Activated T-cell treated with anti-CD3 and anti-CD28 coated beads for 24 hours (primary cell): ENCODE data around the gene EIF2B2.
"Not testable (repeated sequence)": the region's sequence is repeated elsewhere in the genome, so short reads cannot be mapped to it uniquely, and the experiment has no call there.

ENCODE experiments used
- DNase-seq: peaks from one replicate; pipeline ENCODE4 v3.0.0-alpha.2; 2020; ENCODE audit warnings: low read depth

EIF2B2 gene

GRCh38 chr14:74974364-74975058 lies 28.2 kb upstream of the EIF2B2 start:
- no peak for DNase-seq

DNA sequence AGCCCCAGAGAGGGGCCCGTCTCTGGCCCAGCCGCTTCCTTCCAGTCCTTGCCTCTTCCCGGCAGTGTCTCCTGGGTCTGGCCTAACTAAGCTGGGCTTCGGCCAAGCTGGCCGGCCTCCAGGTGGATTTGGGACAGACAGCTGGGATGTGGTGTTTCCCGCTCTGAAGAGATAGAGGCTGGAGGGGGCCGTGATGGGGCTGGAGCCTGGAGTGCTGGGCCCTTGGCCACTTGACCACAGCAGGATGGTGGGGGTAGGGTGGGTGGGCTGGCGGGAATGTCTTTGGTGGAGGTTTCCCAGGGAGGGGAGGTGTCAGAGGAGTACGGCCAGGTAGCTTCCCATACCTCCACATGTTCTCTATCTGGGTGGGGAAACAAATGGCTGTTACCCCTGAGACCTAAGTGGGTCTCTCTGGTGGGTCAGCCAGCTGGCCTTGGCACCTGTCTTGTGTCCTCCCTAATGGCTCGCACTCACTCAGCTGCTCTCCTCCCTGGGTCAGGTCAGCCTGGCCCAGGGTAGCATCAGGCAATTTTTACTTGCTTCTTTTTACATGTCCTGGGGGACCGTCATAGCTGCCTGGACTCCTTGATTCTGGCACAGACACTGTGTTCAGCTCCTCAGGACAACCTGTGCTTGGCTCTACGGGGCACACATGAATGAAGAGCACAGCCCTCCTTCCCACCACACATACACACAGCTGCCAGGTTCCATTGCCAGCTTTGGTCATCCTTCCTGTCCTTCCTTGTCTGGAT lies 27.5 kb upstream of the EIF2B2 start:
- no peak for DNase-seq

DNA sequence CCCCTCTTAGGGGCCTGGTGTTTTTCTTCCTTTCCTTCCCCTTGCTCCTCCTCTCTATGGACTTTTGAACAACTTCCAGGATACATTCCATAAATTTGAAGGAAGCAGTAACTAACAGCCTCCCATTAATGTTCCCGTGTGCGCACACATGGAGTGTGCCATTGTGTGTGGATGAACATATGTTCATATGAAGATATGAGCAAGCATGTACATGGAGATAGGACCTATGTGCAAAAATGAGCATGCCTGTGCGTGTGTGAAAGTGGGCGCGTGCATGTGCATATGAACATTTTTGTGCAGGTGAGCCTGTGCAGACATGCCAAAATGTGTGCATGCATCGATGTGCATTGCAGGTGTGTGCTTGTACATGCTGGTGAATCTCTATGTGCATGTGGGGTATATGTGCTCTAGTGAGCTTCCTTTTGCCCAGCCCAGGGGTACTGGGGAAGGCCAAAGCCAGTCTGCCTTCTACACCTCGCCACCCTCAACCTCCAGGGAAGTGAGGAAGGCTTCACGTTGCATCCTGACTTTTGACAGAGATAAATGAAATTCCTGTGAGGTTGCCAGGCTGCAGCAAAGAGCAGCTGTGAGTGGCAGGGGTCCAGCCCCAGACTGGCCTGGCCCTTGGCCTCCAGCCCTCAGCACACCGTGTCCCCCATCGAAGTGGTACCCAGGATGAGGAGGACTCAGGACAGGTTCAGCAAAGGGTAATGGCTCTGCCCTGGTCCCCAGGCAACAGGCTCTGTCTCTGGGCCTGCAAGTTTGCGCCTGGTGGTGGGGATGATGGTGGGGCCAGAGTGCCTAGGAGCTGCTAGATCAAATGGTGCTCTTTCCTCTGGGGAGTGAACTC lies 26.2 kb upstream of the EIF2B2 start:
- DNase-seq = no peak

GRCh38 chr14:74977164-74977900 lies 25.4 kb upstream of the EIF2B2 start:
- no peak for DNase-seq

- DNase-seq = no peak
These were observed 24.8 kb upstream of the EIF2B2 start for GRCh38 chr14:74977901-74978385.

DNA sequence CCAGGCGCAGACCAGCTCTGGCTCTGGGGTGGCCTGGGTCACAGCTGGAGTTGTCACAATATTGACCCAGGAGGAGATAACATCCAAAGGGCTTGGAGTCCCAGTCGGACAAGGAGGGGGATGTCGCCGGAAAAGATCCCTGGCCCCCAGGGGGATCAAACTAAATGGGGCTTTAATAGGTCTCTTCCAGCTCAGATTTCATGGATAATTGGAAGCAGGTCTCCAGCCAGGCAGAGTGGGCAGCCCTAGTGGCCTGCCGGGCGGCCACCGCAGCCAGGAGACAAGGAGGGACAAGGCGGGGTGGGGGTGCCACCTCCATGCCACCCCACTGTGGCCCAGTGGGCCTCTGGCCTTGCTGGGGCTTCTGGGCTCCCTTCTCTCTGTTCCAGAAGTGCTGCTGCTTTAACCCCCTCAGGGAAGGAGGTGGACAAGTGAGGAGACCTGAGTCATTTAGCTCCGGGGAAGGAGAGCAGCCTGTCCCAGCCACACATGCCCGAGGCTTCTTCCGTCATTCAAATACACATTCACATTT lies 24.2 kb upstream of the EIF2B2 start:
- DNase-seq = no peak

- no peak for DNase-seq
These were observed 23.7 kb upstream of the EIF2B2 start for GRCh38 chr14:74979029-74979428.

GRCh38 chr14:74979442-74980397 lies 23.0 kb upstream of the EIF2B2 start:
- no peak for DNase-seq

DNA sequence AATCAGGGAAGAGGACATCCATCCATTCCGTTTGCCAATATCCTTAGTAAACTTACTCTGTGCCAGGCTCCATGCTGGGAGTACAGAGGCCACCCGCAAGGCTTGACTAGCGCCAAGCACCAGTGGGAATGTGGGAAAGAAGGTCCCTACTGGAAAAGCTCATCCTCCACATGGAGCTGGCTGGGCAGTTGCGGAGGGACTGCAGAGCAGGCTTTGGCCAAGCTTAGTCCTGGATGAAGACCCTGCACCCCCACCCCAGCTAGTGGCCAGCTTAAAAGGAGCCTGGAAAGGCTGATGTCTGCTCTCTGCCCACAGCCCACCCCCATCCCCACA lies 22.4 kb upstream of the EIF2B2 start:
- no peak for DNase-seq

DNA sequence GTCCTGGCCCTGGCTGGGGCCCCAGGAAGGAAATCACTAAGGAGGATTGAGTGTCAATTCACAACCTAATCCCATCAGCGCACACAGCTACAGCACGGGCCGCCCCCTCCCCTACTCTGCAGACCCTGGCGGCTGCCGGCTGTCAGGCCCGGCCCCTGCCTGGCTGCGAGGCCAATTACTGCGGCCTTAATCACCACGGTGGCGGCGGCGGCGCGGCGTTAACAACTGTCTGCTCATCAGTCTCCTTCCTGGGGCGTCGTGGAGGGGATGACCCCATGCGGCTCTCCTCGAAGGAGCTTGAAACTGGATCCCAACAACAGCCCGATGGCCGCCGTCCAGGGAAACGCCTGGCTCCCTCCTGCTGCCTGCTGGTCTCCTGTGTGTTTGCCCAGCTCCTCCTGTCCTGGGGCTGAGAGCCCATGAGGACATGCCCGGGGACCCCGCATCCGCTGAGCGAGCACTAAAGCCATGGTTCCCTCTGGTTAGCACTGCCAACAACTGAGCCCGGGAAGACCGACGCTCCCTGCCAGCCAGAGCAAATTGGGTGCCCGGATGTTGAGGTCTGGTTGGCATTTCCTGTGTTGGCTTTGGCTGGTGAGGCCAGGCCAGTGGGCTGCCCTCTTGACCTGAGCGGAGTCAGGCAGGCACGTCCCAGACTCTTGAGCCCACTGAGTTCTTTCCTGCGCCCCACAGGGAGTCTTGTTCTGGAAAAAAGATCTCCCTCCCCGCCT lies 21.8 kb upstream of the EIF2B2 start:
- no peak for DNase-seq

GRCh38 chr14:74981462-74981782 lies 21.3 kb upstream of the EIF2B2 start:
- DNase-seq = no peak

DNA sequence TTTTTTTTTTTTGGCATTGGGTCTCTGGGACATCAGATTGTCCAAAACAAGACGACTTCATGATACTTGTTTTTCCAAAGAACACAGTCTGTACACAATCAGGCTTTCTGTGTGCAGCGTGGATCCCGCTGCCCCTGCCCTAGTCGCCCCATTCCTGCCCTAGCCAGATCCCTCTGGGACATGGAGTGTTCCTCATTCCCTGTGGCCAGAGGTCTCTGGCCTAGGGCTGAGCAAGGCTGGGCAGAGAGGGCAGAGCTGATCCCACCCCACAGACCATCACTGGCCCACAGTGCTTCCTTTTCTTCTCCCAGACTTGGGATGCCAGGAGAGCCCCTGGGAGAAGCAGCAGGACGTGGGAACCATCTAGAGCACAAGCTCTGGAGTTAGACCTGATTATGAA lies 20.9 kb upstream of the EIF2B2 start:
- DNase-seq = no peak

DNA sequence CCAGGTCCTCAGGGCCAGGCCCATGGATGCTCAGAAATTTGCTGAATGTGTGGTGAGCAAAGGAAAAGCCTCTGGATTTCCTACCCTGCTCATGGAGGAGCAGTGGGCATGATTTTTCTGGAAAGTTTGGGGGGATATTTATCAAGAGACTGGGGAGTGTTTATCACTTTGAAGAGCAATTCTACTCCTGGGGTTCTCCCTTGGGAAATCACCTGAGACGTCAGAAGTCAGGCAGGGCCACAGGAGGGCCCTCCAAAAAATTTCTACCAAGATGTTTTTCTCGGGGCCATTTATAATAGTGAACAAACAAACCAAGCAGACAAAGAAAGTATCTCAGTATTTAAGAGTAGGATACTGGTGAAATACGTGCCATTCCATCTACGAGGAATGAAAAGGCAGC lies 20.1 kb upstream of the EIF2B2 start:
- no peak for DNase-seq

GRCh38 chr14:74983343-74983742 lies 19.4 kb upstream of the EIF2B2 start:
- no peak for DNase-seq

DNA sequence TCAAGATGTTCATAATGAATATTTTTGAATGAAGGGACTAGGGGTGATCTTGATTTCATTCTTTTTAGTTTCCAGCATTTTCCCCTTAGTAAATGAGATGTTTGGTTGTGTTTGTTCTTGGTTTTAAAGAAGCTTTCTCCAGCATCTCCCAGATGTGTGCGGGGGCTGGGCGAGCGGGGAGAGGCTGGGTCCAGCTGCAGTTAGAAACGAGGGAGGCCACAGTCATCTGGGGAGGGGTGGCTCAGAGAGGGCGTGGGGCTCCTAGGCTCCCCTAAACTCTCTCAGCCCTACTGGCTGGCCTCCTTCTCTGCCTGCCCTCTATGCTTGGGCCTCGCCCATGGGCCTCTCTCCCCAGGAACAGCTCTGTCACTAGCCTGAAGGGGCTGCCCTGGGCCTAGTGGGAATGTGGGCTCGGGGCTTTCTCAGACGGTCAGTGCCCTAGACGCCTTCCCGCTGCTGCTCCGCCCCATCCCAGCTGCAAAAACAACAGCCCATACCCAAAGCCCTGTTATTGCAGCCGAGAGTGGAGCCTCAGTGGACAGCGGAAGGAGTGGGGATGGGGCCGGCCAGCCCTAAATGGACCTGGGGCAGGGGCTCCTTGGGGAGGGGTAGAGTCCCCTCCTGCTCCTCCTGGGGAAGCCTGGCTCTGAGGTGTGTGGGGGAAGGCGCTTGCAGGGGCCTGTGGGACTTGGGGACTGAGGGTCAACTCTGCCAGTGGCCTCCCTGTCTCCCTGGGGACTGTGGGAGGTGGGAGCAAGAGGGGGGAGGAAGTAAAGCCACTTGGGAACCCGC lies 18.3 kb upstream of the EIF2B2 start:
- DNase-seq = no peak

- no peak for DNase-seq
These were observed 17.8 kb upstream of the EIF2B2 start for GRCh38 chr14:74985028-74985310.

DNA sequence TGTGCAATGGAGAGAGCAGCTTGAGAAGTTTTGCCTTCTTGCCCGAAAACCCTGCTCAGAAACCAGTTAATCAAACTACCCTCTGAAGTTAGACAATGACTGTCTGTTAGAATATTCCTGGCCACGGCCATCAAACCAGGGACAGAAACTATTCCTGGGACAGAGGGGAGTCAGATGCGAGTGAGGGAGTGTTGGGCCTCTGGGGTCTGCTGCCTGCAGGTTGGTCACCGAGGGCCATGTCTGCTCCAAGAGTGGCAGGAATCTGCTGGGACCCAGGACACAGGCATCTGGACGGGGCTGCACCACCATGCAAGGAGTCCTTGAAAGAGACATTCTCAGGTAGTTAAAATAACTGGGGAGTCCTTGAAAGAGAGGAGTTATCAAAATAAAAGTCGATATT lies 16.9 kb upstream of the EIF2B2 start:
- DNase-seq = no peak

GRCh38 chr14:74988131-74988530 lies 14.6 kb upstream of the EIF2B2 start:
- DNase-seq = no peak

DNA sequence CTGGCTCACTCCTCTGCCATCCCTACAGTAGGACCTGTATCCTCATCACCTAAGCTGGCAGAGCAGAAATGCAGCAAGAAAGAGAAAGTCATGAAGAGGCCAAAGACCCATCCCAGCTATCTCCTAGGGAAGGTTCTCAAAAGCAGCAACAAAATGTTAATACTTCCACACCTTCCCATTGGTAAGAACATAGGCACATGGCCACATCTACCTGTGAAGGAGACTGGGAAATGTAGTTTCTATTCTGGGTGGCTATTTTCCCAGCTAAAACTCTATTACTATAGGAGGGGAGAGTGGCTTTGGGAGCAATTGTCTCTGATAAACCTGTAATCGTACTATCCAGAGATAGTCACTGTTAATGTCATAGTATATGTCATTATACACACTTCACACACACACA lies 13.7 kb upstream of the EIF2B2 start:
- no peak for DNase-seq

DNA sequence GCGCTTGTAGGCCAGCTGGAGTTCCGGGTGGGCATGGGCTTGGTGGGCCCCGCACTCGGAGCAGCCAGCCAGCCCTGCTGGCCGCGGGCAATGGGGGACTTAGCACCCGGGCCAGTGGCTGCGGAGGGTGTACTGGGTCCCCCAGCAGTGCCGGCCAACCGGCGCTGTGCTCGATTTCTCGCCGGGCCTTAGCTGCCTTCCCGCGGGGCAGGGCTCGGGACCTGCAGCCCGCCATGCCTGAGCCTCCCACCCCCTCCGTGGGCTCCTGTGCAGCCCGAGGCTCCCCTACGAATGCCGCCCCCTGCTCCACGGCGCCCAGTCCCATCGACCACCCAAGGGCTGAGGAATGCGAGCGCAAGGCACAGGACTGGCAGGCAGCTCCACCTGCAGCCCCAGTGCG lies 8.5 kb upstream of the EIF2B2 start:
- DNase-seq = not testable (repeated sequence)
